GM18498 (cell line): ENCODE data around the gene EXOC1.

Experiments used
- ATAC-seq: cut with Tn5 transposase; IDR thresholded peaks from one replicate; pipeline ENCODE4 v1.9.1; 2021; ENCODE audit warnings: mild to moderate bottlenecking, moderate library complexity; ENCODE audit not compliant: unreplicated experiment

The EXOC1 gene

DNA sequence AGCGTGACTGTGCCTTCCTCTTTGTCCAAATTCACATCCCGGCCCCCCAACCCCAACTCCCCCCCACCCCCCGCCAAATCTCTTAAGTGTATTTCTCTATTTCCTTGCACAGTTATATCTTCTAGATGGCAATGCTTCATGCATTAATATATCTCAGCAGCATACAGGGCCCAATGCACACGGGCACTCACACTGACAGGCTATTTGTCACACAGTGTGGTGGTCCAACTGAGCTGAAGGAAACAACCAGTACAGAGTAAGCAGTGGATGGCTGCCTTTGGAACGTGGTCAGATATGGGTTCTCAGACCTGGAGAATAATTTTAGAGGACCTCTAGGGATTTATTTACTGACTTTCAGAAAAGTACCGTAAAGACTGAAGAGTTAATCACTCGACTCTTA lies 681 bp downstream of the EXOC1 start:
- peak; percentile 10 for ATAC-seq

DNA sequence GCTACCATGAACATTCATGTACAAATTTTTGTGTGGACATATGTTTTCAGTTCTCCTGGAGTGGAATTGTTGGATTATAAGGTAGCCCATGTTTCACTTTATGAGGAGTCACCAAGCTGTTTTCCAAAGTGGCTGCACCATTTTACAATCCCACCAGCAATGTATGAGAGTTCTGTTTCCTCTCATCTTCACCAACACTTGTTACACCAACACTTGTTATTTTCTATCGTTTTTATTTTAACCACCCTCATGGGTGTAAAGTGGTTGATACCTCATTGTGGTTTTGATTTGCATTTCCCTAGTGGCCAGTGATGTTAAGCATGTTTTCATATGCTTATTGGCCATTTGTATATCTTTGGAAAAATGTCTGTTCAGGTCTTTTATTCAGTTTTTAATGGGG lies 4.1 kb downstream of the EXOC1 start:
- ATAC-seq, result no peak

DNA sequence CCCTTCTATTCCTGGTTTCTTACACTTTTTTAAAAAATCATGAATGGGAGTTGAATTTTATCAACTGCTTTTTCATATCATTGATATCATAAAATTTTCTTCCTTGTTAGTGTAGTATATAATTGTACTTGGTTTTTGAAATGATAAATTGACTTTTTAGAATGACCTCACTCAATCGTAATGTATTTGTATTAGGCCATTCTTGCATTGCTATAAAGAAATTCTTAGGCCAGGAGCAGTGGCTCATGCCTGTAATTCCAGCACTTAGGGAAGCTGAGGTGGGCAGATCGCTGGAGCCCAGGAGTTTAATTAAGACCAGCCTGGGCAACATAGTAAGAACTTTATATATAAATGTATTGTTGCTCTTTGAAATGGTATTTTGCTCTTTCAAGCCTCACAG lies 6.3 kb downstream of the EXOC1 start:
- ATAC-seq, result no peak

DNA sequence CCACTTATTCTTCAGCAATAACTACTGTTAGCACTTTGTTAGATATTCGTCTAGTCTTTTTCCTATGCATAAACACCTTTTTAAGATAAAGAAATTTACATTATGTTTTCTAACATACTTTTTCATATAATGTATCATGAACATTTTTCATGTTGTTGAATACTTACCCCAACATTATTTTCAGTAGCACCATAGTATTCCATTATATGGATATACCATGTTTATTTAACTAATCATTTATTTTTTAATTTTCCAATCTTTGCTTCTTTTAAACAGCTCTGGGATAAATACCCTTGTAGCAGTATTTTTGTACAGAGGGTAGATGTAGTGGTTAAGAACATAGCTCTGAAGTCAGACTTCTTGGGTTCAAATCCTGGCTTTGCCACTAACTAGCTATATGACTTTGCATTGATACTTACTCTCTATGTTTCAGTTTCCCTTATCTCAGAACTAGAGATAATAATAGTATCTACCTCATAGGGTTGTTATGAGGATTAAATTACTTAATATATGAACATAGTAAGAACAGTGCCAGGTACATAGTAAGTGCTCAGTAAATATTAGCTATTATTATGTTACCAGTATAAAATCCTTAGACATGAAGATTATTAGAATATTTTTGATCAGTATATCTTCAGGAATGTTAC lies 11.3 kb downstream of the EXOC1 start:
- ATAC-seq, result no peak

DNA sequence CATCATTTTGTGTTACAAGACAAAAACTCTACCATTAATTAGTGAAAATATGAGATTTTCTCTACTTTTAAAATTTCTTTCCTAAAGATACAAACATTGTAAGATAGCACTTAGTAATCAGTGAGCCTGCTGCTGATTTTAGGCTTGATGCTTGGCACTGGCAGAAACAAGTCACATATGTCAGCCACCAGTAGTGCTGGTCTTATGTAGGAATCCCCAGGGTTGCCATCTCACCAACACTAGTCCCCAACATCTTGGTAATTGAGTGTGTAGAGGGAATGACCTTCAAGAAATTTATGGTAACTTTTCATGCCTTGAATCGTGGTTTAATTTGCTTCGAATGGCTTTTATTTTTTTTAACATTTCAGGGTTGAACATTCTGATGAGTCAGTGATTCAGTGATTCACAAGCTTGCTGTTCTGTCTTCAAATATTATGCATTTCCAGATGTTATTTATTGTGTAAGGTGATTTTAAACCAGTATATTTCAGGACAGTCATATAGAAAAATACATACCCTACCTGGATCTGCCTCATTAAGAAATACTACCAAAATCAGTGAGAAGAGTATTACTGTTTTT lies 11.9 kb downstream of the EXOC1 start:
- no peak for ATAC-seq

- ATAC-seq, result peak; percentile 84
Measured at GRCh38 chr4:55866290-55866907, 13.0 kb downstream of the EXOC1 start.

DNA sequence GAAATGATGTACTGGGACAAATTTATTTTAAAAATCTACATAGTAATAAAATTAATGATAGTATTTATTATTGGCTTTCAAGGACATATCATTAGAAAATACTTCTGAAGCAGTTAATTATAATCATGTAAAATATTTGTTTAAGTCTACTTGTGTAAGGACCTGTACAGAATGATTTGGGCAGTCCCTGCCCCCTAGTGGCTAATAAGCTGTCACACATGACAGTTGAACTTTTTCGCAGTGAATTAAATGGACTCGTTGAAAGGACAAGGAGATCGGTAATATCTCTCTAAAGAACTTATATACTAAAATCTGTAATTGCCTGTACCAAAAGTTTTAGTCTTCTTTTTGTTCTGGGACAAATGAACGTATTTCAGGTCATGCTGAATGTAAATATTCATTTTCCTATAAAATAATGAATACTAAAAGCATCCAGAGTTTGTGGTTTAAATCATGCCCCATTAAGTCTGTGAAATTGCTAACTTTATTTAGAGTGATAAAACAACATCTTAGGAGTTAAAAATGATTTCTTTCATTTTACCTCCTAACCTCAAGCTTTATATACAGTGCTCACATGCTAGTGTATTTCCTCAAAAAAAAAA lies 13.6 kb downstream of the EXOC1 start:
- ATAC-seq, result peak; percentile 85

GRCh38 chr4:55868581-55869090 lies 15.2 kb downstream of the EXOC1 start:
- no peak for ATAC-seq

DNA sequence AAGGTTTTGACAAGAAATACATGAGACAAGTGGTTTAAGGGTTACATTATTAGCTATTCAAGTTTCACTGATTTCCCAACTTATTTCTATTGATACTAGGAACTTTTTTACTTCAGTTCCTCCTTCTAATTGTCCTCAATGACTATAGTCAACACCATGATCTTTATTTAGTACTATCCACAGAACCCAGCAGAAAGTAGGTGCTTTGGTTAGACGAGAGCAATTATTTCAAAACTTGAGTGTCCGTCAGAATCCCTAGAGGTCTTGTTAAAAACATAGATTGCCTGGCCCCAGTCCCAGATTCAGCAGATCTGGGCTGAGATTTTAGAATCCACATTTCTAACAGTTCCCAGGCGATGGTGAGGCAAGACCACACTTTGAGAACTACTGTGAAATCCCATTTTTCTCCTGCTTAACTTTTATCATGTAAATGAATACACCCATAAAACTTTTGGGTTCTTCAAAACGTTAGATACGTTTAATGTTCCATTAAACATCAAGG lies 17.9 kb downstream of the EXOC1 start:
- ATAC-seq, result no peak

- no peak for ATAC-seq
Measured at GRCh38 chr4:55874831-55875230, 21.4 kb downstream of the EXOC1 start.

GRCh38 chr4:55876387-55876786 lies 22.9 kb downstream of the EXOC1 start:
- no peak for ATAC-seq

DNA sequence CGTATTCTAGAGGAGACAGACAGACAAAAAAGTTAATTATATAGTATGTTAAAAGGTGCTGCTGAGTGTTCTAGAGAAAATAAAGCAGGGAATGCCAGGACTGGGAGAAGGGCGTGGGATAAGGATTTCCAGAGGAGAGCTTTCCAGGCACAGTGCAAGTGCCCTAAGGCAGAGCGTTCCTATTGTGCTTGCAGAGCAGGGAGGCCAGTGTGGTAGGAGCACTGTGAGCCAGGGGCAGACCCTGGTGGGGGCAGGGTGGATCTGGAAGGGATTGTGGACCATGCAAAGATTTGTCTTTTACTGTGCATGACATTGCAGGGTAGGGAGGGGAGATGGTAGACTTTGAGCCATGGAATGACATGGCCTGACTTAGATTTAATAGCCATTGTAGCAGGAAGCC lies 25.8 kb downstream of the EXOC1 start:
- ATAC-seq, result no peak

GRCh38 chr4:55880652-55881280 lies 27.3 kb downstream of the EXOC1 start:
- ATAC-seq, result no peak

DNA sequence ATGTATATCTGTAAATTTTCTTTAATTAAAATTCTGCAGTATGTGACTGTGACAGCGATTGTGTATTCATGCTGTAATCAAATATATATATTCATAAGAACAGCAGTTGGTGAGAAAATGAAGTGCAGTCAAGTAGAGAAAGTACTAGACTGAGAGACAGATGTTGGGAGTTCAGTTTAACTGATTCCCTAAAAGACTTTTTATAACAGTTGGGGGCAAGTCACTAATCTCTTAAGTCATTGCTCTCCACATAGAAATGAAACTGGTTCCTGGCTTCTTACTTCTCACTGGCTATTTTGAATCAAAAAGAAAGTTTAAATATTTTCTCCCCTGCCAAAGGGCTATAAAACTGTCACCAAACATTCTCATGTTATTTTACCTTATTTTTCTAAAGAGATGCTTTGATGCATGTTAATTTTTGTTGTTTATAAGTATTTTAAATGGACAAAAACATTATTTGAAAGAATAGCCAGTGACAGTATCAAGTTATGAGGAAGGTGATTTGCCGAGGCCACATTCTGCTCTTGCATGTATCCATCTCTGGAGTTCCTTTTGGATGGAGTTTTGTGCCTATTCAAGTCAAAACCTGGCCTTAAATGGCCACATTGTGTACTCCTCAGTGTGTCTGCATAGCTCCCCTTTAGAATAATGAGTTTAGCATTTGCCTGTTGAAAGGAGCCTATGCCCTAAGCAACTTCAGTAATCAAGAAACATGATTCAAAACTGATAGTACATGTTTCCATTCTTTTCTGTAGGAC lies 30.8 kb downstream of the EXOC1 start:
- ATAC-seq, result no peak

DNA sequence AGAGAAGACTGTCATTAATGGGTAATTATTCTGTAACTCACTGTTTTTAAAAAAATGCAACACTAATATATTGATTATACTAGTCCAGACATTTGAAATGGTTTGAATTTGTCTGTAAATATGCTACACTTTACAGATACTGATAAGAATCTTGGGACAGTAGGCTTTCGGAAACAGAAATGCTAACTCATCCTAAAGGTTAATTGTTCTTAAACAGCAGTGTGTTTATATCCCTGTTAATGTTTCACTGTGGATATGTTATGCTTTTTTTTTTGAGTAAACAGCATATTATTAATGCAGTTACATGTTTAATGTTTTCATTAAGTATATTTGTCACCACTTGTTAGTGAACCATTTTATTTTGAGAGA lies 31.4 kb downstream of the EXOC1 start:
- no peak for ATAC-seq

- ATAC-seq, result no peak
Measured at GRCh38 chr4:55887594-55887993, 34.1 kb downstream of the EXOC1 start.

DNA sequence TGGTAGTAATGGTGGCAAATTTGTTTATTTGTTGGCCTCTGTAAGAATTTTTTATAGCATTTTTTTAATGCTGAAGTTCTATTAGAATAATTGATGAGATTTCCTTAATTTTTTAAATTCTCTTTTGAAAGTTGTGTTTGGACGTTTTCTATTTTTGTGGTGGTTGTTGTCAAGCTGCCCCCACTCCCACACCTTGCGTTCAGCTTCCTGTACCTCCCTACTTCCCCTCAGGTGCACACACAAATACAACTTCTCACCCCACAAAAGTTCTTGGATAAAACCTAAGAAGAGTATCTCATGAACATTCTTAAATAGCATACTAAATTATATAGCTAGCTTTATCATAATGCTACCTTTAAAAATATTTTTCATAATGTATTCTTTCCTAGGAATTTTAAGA lies 38.7 kb downstream of the EXOC1 start:
- ATAC-seq, result no peak

- ATAC-seq, result no peak
Measured at GRCh38 chr4:55896622-55897021, 43.2 kb downstream of the EXOC1 start.

- no peak for ATAC-seq
Measured at GRCh38 chr4:55902677-55903076, 49.2 kb downstream of the EXOC1 start.

DNA sequence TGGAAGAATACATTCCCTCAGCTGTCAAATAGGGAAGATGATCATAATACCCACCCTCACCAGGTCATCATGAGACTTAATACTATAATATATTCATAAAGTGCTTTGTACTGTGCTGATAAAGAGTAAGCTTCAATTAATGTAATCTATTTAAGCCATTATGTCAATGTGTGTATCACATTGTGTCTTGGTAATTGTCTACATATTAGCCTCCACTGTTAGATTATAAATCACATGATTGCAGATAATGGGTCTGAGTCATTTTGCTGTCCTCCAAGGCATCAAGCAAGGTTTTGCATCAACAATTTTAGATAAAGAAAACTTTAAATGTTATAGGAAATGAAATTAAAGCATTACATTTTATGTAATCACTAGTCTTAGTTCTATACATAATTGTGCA lies 50.1 kb downstream of the EXOC1 start:
- no peak for ATAC-seq

DNA sequence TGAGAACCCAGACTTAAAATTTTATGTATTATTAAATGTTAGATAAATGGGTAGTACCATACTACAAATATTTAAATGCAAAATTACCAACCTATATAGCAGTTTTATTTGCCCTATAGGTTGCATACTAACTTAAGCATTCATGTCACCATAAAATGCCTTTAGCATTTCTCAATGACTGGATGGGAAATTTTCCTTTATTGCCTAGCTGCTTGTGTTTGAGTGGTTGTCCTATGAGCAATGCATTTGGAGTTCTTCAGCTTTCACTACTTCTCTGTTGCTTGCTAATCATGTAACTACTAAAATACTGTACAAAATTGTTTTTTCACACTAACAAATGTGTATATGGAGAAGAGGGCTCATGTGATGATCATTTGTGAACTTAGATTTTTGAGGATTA lies 51.1 kb downstream of the EXOC1 start:
- no peak for ATAC-seq
